ENCODE results near the gene FGB.
"Not testable (repeated sequence)": the region's sequence is repeated elsewhere in the genome, so short reads cannot be mapped to it uniquely, and the experiment has no call there.

The FGB gene

GRCh38 chr4:154566639-154567204 lies 3.9 kb downstream of the FGB start:
- DNase-seq, result no peak

- no peak for DNase-seq
Observed at GRCh38 chr4:154569028-154569427, 6.2 kb downstream of the FGB start.

GRCh38 chr4:154569584-154569983 lies 6.8 kb downstream of the FGB start:
- no peak for DNase-seq

GRCh38 chr4:154573190-154573870 lies 10.5 kb downstream of the FGB start:
- no peak for DNase-seq

GRCh38 chr4:154574311-154574710 lies 11.5 kb downstream of the FGB start:
- no peak for DNase-seq

GRCh38 chr4:154577324-154577723 lies 14.5 kb downstream of the FGB start:
- no peak for DNase-seq

GRCh38 chr4:154578919-154579318 lies 16.1 kb downstream of the FGB start:
- DNase-seq, result no peak

GRCh38 chr4:154579927-154580326 lies 17.1 kb downstream of the FGB start:
- no peak for DNase-seq

- no peak for DNase-seq
Observed at GRCh38 chr4:154582723-154583122, 19.9 kb downstream of the FGB start.

GRCh38 chr4:154583230-154583629 lies 20.4 kb downstream of the FGB start:
- DNase-seq, result no peak

GRCh38 chr4:154583677-154584076 lies 20.9 kb downstream of the FGB start:
- DNase-seq, result no peak

GRCh38 chr4:154584259-154584658 lies 21.4 kb downstream of the FGB start:
- DNase-seq, result no peak

- DNase-seq, result no peak
Observed at GRCh38 chr4:154585369-154586018, 22.7 kb downstream of the FGB start.

- DNase-seq, result no peak
Observed at GRCh38 chr4:154586296-154587033, 23.7 kb downstream of the FGB start.

- DNase-seq, result no peak
Observed at GRCh38 chr4:154588198-154588597, 25.4 kb downstream of the FGB start.

- DNase-seq, result no peak
Observed at GRCh38 chr4:154589296-154590197, 26.7 kb downstream of the FGB start.

- DNase-seq, result no peak
Observed at GRCh38 chr4:154590329-154591006, 27.7 kb downstream of the FGB start, which contains the start of gene FGA. Gene FGA (minus strand): TSS chr4:154590742. CDS start chr4:154590687, 55 bp downstream.

- no peak for DNase-seq
Observed at GRCh38 chr4:154591890-154592289, 29.1 kb downstream of the FGB start.

- no peak for DNase-seq
Observed at GRCh38 chr4:154593868-154594267, 31.1 kb downstream of the FGB start.

- not testable (repeated sequence) for DNase-seq
Observed at GRCh38 chr4:154594343-154594742, 31.5 kb downstream of the FGB start.

GRCh38 chr4:154595807-154596206 lies 33.0 kb downstream of the FGB start:
- no peak for DNase-seq

GRCh38 chr4:154597281-154597680 lies 34.5 kb downstream of the FGB start:
- not testable (repeated sequence) for DNase-seq
